ENCODE data around the gene PABPN1L.
"Not testable (repeated sequence)": the region's sequence is repeated elsewhere in the genome, so short reads cannot be mapped to it uniquely, and the experiment has no call there.

DNA sequence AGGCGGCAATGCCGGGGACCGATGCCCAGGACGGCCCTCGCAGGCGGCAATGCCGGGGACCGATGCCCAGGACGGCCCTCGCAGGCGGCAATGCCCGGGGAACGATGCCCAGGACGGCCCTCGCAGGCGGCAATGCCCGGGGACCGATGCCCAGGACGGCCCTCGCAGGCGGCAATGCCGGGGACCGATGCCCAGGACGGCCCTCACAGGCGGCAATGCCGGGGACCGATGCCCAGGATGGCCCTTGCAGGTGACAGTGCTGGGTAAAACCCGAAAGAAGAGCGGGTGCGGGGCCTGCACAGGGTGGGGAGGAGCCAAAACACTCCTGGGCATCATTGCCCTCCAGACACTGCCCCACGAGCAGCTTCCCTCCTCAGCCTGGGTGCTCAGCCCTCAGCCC is 42.8 kb downstream of the PABPN1L start:
- TF ChIP-seq CTCF (IDR thresholded peaks at IDR 0.05; ENCODE audit: insufficient read depth, low read length, poor library complexity, severe bottlenecking); EZH2phosphoT487 (conservative IDR thresholded peaks at IDR 0.05; ENCODE audit: low read length): not testable (repeated sequence)
